H9 (cell line): ENCODE results near the gene PTPRJ. TPM values are rescaled to one million over a fixed set of nuclear protein-coding genes. Genes with fewer than 3 reads are reported as not detected.

Experiments
- DNase-seq: peaks from one replicate; pipeline ENCODE4 v3.0.0-alpha.2; 2017
- H2AFZ ChIP-seq: one replicate; pipeline ENCODE4 v1.6.1; 2013; ENCODE audit warnings: mild to moderate bottlenecking, low read length, control low read depth, moderate library complexity
- H2AK5ac ChIP-seq: 2 replicates; pipeline ENCODE4 v1.6.1; 2013; ENCODE audit warnings: low read length, control low read depth, mixed read lengths; ENCODE audit not compliant: insufficient read length
- H2BK120ac ChIP-seq: one replicate; pipeline ENCODE4 v1.6.1; 2013; ENCODE audit warnings: low read depth, mild to moderate bottlenecking, low read length, control low read depth, inconsistent platforms; ENCODE audit not compliant: poor library complexity, severe bottlenecking
- H2BK12ac ChIP-seq: 2 replicates; pipeline ENCODE4 v1.6.1; 2013; ENCODE audit warnings: low read length, control low read depth, mixed read lengths, low read depth; ENCODE audit not compliant: insufficient read length
- H2BK15ac ChIP-seq: 2 replicates; pipeline ENCODE4 v1.6.1; 2013; ENCODE audit warnings: low read depth, low read length, control low read depth
- H2BK20ac ChIP-seq: one replicate; pipeline ENCODE4 v1.6.1; 2013; ENCODE audit warnings: low read depth, mild to moderate bottlenecking, low read length, control low read depth, inconsistent platforms; ENCODE audit not compliant: poor library complexity, severe bottlenecking
- H2BK5ac ChIP-seq: 2 replicates; pipeline ENCODE4 v1.6.1; 2013; ENCODE audit warnings: low read length, control low read depth, mixed read lengths; ENCODE audit not compliant: insufficient read length
- H3K14ac ChIP-seq: 2 replicates; pipeline ENCODE4 v1.6.1; 2013; ENCODE audit warnings: low read length, control low read depth; ENCODE audit not compliant: insufficient read depth
- H3K18ac ChIP-seq: 2 replicates; pipeline ENCODE4 v1.6.1; 2013; ENCODE audit warnings: low read depth, mild to moderate bottlenecking, mixed read lengths, low read length, control low read depth; ENCODE audit not compliant: insufficient read length
- H3K23ac ChIP-seq: 2 replicates; pipeline ENCODE4 v1.6.1; 2013; ENCODE audit warnings: low read length, control low read depth, mixed read lengths, low read depth; ENCODE audit not compliant: insufficient read length
- H3K23me2 ChIP-seq: 2 replicates; pipeline ENCODE4 v1.6.1; 2013; ENCODE audit warnings: low read depth, mild to moderate bottlenecking, mixed read lengths, low read length, control low read depth; ENCODE audit not compliant: insufficient read length, poor library complexity, severe bottlenecking
- H3K27ac ChIP-seq: 2 replicates; pipeline ENCODE4 v1.5.1; 2013; ENCODE audit warnings: low read length, control low read depth, mixed read lengths, low read depth; ENCODE audit not compliant: insufficient read length
- H3K27me3 ChIP-seq: 2 replicates; pipeline ENCODE4 v1.6.1; 2013; ENCODE audit warnings: low read length, control low read depth, inconsistent platforms; ENCODE audit not compliant: insufficient read depth
- H3K4ac ChIP-seq: 2 replicates; pipeline ENCODE4 v1.6.1; 2013; ENCODE audit warnings: low read depth, mild to moderate bottlenecking, control low read depth, inconsistent platforms, low read length, moderate library complexity
- H3K4me1 ChIP-seq: 2 replicates; pipeline ENCODE4 v1.6.1; 2013; ENCODE audit warnings: low read length, control low read depth, inconsistent platforms; ENCODE audit not compliant: insufficient read depth
- H3K4me2 ChIP-seq: 2 replicates; pipeline ENCODE4 v1.6.1; 2013; ENCODE audit warnings: low read length, control low read depth, mixed read lengths; ENCODE audit not compliant: insufficient read length, insufficient read depth
- H3K56ac ChIP-seq: 2 replicates; pipeline ENCODE4 v1.6.1; 2013; ENCODE audit warnings: low read depth, mild to moderate bottlenecking, mixed read lengths, low read length, control low read depth; ENCODE audit not compliant: insufficient read length
- H3K79me1 ChIP-seq: 2 replicates; pipeline ENCODE4 v1.6.1; 2013; ENCODE audit warnings: low read depth, mild to moderate bottlenecking, moderate library complexity, low read length, control low read depth, inconsistent platforms; ENCODE audit not compliant: insufficient read depth, poor library complexity, severe bottlenecking
- H3K79me2 ChIP-seq: 2 replicates; pipeline ENCODE4 v1.6.1; 2013; ENCODE audit warnings: low read length, control low read depth, inconsistent platforms; ENCODE audit not compliant: insufficient read depth
- H3K9ac ChIP-seq: 2 replicates; pipeline ENCODE4 v1.6.1; 2013; ENCODE audit warnings: low read length, control low read depth, mixed read lengths; ENCODE audit not compliant: insufficient read length; ENCODE audit errors: extremely low read depth
- H3K9me3 ChIP-seq: one replicate; pipeline ENCODE4 v1.6.1; 2013; ENCODE audit warnings: low read depth, low read length, inconsistent platforms; ENCODE audit not compliant: control insufficient read depth
- H3T11ph ChIP-seq: one replicate; pipeline ENCODE4 v1.6.1; 2013; ENCODE audit warnings: mild to moderate bottlenecking, low read length, control low read depth, inconsistent platforms
- H4K20me1 ChIP-seq: one replicate; pipeline ENCODE4 v1.6.1; 2013; ENCODE audit not compliant: control insufficient read depth, insufficient read length, insufficient read depth
- H4K5ac ChIP-seq: 2 replicates; pipeline ENCODE4 v1.6.1; 2013; ENCODE audit warnings: low read depth, mild to moderate bottlenecking, mixed read lengths, low read length, control low read depth; ENCODE audit not compliant: insufficient read length
- H4K8ac ChIP-seq: replicated peaks from 2 replicates; pipeline ENCODE4 v1.6.1; 2013; ENCODE audit warnings: low read length, control low read depth, mixed read lengths, low read depth; ENCODE audit not compliant: insufficient read length
- H4K91ac ChIP-seq: 2 replicates; pipeline ENCODE4 v1.6.1; 2013; ENCODE audit warnings: low read depth, mild to moderate bottlenecking, moderate library complexity, mixed read lengths, low read length, control low read depth; ENCODE audit not compliant: insufficient read length
- H3K27ac Mint-ChIP-seq, 3 experiments: 2 replicates in 2 of 3; 3 replicates in 1 of 3; pipeline ENCODE4 v1.8.0; 2020 to 2021; ENCODE audit warnings: mixed read lengths in 3 of 3, mild to moderate bottlenecking in 1 of 3, moderate library complexity in 1 of 3
- H3K27me3 Mint-ChIP-seq: 2 replicates; pipeline ENCODE4 v1.8.0; 2021; ENCODE audit warnings: low read depth, mild to moderate bottlenecking, moderate library complexity, mixed read lengths
- H3K36me3 Mint-ChIP-seq, 3 experiments: 2 replicates in 2 of 3; 3 replicates in 1 of 3; pipeline ENCODE4 v1.8.0; 2020 to 2021; ENCODE audit warnings: low read depth in 3 of 3, mixed read lengths in 3 of 3; ENCODE audit not compliant: insufficient read depth in 1 of 3
- H3K4me1 Mint-ChIP-seq, 2 experiments: 2 replicates each; pipeline ENCODE4 v1.8.0; 2020; ENCODE audit warnings: mixed read lengths in 2 of 2
- H3K4me3 Mint-ChIP-seq, 2 experiments: 2 replicates in 1 of 2; 3 replicates in 1 of 2; pipeline ENCODE4 v1.8.0; 2020 to 2021; ENCODE audit warnings: mild to moderate bottlenecking in 2 of 2, mixed read lengths in 2 of 2, moderate library complexity in 1 of 2
- H3K9me3 Mint-ChIP-seq, 2 experiments: 2 replicates in 1 of 2; 3 replicates in 1 of 2; pipeline ENCODE4 v1.8.0; 2020; ENCODE audit warnings: mild to moderate bottlenecking in 2 of 2, mixed read lengths in 2 of 2, moderate library complexity in 1 of 2
- CTCF ChIP-seq: fragments of 200-600 bp; sonication (generic); conservative IDR thresholded peaks from 3 replicates; pipeline ENCODE4 v1.8.0; 2021; ENCODE audit warnings: antibody characterized with exemption, mild to moderate bottlenecking
- WGBS: extraction: QIAGEN DNeasy Blood & Tissue Kit; methylation state at CpG from one replicate; pipeline ENCODE4 v1.1.7; 2013; ENCODE audit warnings: missing lambda C conversion rate, low lambda C conversion rate, mixed read lengths; ENCODE audit not compliant: insufficient read length; ENCODE audit errors: extremely low coverage; 5-methylcytosine and 5-hydroxymethylcytosine counted together
- total RNA-seq: library from RNA; stranded (reverse); gene quantifications from 2 replicates; pipeline ENCODE4 v1.2.1, GENCODE V29; 2021

PTPRJ gene
- total RNA-seq, 1 experiment from 2014 or later: 10.6 TPM

- no peak overlapping the region for H2BK15ac ChIP-seq
- no peaks in the 10 kb centered on the region; a peak in 1 of 7 replicates for H3K36me3 Mint-ChIP-seq
- peaks cover 27 to 34% of the 10 kb centered on the region in 2 experiments for H3K4me1 Mint-ChIP-seq
- H2AFZ ChIP-seq: no peak overlapping the region
- no peak overlapping the region for H3K14ac ChIP-seq
- H2BK12ac ChIP-seq: no peak overlapping the region
- no peak overlapping the region for H3K27ac ChIP-seq
- H4K8ac ChIP-seq: no peak overlapping the region
- H4K20me1 ChIP-seq: no peaks in the 10 kb centered on the region
- H2AK5ac ChIP-seq: no peak overlapping the region
- H3K79me1 ChIP-seq: no peaks in the 10 kb centered on the region
- no peak overlapping the region for H3K4ac ChIP-seq
- H3K4me1 ChIP-seq: peaks cover 8% of the 10 kb centered on the region; the same call in 1 of the 2 replicates
- H4K5ac ChIP-seq: no peak overlapping the region
- H2BK20ac ChIP-seq: no peak overlapping the region
- no peak overlapping the region for H3T11ph ChIP-seq
- no peak overlapping the region for H3K9ac ChIP-seq
- H3K23ac ChIP-seq: no peak overlapping the region
- H3K27me3 ChIP-seq: no peaks in the 10 kb centered on the region
- no peak overlapping the region for H2BK120ac ChIP-seq
- no peaks in the 10 kb centered on the region for H3K79me2 ChIP-seq
- H3K4me2 ChIP-seq: no peak overlapping the region
- H4K91ac ChIP-seq: no peak overlapping the region
- H3K27ac Mint-ChIP-seq: peak overlapping the region in 2 of 3 experiments; percentile 22 to 62; a peak in 2 of 7 replicates
- DNase-seq: no peak
- TF ChIP-seq CTCF: no peak
- H2BK5ac ChIP-seq: no peak overlapping the region
- H3K56ac ChIP-seq: no peak overlapping the region
- H3K23me2 ChIP-seq: no peaks in the 10 kb centered on the region
- WGBS: no CpG with 5 or more reads among the region's 8 CpGs
- no peaks in the 10 kb centered on the region for H3K9me3 Mint-ChIP-seq
- no peak overlapping the region for H3K4me3 Mint-ChIP-seq
- no peaks in the 10 kb centered on the region for H3K27me3 Mint-ChIP-seq
- H3K18ac ChIP-seq: no peak overlapping the region
- H3K9me3 ChIP-seq: no peaks in the 10 kb centered on the region
Measured at GRCh38 chr11:48090174-48090573, 109.8 kb downstream of the PTPRJ start.
